Left lung (tissue), 10 donors: ENCODE measurements around the gene GRIK2. TPM values are rescaled to one million over a fixed set of nuclear protein-coding genes. Genes with fewer than 3 reads are reported as not detected.

Experiments used
- ATAC-seq: fragments of 200-7000 bp; cut with Tn5 transposase; one replicate; pipeline ENCODE4 v1.9.1; 2020; ENCODE audit warnings: moderate library complexity
- DNase-seq, 4 donors: peaks; one replicate each; pipeline ENCODE4 v3.0.0-alpha.2; 2013 to 2020
- H3K27ac ChIP-seq, 2 donors: fragments of 200-600 bp; sonication (generic) in 1 of 2; one replicate each; pipeline versions ENCODE4 v1.5.0 to v1.8.0; 2020 to 2021
- H3K27me3 ChIP-seq, 2 donors: fragments of 200-600 bp; sonication (generic) in 1 of 2; one replicate each; pipeline versions ENCODE4 v1.5.0 to v1.8.0; 2020 to 2021
- H3K36me3 ChIP-seq, 2 donors: fragments of 200-600 bp; sonication (generic) in 1 of 2; one replicate each; pipeline versions ENCODE4 v1.5.0 to v1.8.0; 2020 to 2021
- H3K4me1 ChIP-seq, 2 donors: fragments of 200-600 bp; one replicate each; pipeline ENCODE4 v1.8.0; 2021
- H3K4me3 ChIP-seq, 2 donors: fragments of 200-600 bp; sonication (generic) in 1 of 2; one replicate each; pipeline versions ENCODE4 v1.5.0 to v1.8.0; 2020 to 2021; ENCODE audit warnings: mild to moderate bottlenecking in 1 of 2
- H3K9me3 ChIP-seq, 2 donors: fragments of 200-600 bp; sonication (generic) in 1 of 2; one replicate each; pipeline versions ENCODE4 v1.5.0 to v1.8.0; 2020 to 2021
- intact Hi-C, 2 donors: fragments of 100-400 bp; cut with DNase I; formaldehyde crosslinking; loops; one replicate each; pipeline versions ENCODE4 v1.11.2 to v1.14.2; 2022
- polyA plus RNA-seq, 6 donors: library from polyadenylated mRNA; unstranded; fragments of 120-200 nt; gene quantifications; one replicate each; pipeline ENCODE4 v1.2.1, GENCODE V29; 2013; ENCODE audit not compliant: insufficient read length in 6 of 6
- total RNA-seq, 2 donors: library from RNA; stranded (reverse); fragmentation: NEBNext Ultra II Directional; extraction: Animal tissue kit (Norgen Biotek cat#: 25700); gene quantifications; one replicate each; pipeline ENCODE4 v1.2.1, GENCODE V29; 2021
- TF ChIP-seq, protein P1 (sequence below), 2 donors: fragments of 200-600 bp; sonication (generic) in 1 of 2; IDR thresholded peaks; one replicate each; pipeline versions ENCODE4 v1.5.0 to v1.8.0; 2021; ENCODE audit warnings: antibody characterized with exemption in 2 of 2
- donor health status: DM: no; HTN: yes; CAD: no.
- donor health status: DM: no; HTN: no; CAD: no.

The GRIK2 gene
- total and polyA plus RNA-seq, 8 donors = 0.24 to 0.98 (median 0.67) TPM

DNA sequence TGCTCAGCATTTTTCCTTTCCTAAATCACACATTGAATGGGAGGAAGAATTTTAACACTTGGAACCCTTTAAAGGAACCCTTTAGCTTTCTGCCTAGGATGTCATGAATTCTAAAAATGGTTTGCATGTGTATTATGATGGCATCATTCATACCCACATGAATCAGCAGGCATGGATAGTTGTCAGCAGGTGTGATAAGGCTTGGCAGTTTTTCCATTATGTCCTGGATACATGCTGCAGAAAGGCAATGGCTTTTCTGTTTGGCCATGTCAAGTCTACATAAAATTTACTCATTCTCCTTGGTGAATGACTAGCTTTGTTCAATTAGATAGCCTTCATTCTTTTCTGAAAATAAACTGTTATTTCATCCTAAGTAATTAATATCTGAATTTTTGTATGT lies 353.7 kb downstream of the GRIK2 start:
- Histone ChIP-seq H3K4me3 (no peak overlapping the region), H3K4me1 (no peaks in the 10 kb centered on the region), H3K27ac (no peak overlapping the region), H3K27me3 (no peaks in the 10 kb centered on the region), H3K36me3 (no peaks in the 10 kb centered on the region), H3K9me3 (peaks cover 0 to 3% of the 10 kb centered on the region in 2 donors)
- intact Hi-C loops = no loop called here
- TF ChIP-seq, protein P1, sequence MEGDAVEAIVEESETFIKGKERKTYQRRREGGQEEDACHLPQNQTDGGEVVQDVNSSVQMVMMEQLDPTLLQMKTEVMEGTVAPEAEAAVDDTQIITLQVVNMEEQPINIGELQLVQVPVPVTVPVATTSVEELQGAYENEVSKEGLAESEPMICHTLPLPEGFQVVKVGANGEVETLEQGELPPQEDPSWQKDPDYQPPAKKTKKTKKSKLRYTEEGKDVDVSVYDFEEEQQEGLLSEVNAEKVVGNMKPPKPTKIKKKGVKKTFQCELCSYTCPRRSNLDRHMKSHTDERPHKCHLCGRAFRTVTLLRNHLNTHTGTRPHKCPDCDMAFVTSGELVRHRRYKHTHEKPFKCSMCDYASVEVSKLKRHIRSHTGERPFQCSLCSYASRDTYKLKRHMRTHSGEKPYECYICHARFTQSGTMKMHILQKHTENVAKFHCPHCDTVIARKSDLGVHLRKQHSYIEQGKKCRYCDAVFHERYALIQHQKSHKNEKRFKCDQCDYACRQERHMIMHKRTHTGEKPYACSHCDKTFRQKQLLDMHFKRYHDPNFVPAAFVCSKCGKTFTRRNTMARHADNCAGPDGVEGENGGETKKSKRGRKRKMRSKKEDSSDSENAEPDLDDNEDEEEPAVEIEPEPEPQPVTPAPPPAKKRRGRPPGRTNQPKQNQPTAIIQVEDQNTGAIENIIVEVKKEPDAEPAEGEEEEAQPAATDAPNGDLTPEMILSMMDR (IDR thresholded peaks at IDR 0.05) = no peak
- ATAC-seq (no peak), DNase-seq (no peak)

DNA sequence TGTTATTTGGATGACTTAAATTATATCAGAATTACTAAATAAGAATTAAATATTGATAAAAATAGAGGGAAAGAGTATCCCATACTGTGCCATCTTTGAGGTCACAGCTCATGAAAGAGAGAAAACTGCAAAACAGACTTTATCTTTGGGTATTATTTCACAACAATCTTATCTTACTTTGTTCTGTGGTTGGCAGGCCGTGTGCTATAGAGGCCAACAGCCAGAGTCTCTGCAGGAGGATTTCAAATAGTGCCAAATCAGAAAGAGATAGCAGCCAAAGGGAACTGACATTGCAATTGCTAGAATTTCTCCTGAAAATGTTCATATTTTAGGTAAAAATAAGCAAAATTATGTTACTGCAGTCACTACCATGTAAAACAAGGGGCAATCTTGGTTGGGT lies 354.2 kb downstream of the GRIK2 start:
- ATAC-seq (no peak), DNase-seq (no peak)
- intact Hi-C loops = no loop called here
- Histone ChIP-seq H3K9me3 (peaks cover 0 to 3% of the 10 kb centered on the region in 2 donors), H3K27ac (no peak overlapping the region), H3K4me3 (no peak overlapping the region), H3K27me3 (no peaks in the 10 kb centered on the region), H3K4me1 (no peaks in the 10 kb centered on the region), H3K36me3 (no peaks in the 10 kb centered on the region)
- TF ChIP-seq, protein P1 (IDR thresholded peaks at IDR 0.05) = no peak

DNA sequence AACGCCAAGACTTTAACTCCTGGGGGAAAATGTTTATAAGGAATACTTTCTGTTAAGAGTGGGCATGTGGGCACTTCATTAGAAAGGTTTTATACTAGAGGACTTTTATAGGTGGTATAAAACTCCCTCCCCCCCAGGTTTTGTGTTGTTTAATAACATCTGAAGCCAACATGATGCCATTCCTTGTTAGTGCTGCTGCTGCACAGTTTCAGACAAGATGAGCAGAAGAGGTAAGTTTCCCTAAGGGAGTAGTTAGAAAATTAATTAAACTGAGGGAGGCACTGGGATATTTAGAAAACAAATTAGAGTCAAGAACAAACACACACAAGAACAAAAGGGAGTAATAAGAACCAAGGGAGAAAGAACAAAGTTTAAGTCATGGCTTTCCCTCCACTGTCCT lies 362.4 kb downstream of the GRIK2 start:
- no peak for DNase-seq
- H3K27me3 ChIP-seq = no peaks in the 10 kb centered on the region
- no peak overlapping the region for H3K27ac ChIP-seq
- TF ChIP-seq, protein P1 (IDR thresholded peaks at IDR 0.05) = no peak
- intact Hi-C loops = no loop called here
- ATAC-seq = no peak
- no peak overlapping the region for H3K4me3 ChIP-seq
- peaks cover 0 to 2% of the 10 kb centered on the region in 2 donors for H3K9me3 ChIP-seq
- H3K36me3 ChIP-seq = no peaks in the 10 kb centered on the region
- peaks cover 0 to 3% of the 10 kb centered on the region in 2 donors for H3K4me1 ChIP-seq

DNA sequence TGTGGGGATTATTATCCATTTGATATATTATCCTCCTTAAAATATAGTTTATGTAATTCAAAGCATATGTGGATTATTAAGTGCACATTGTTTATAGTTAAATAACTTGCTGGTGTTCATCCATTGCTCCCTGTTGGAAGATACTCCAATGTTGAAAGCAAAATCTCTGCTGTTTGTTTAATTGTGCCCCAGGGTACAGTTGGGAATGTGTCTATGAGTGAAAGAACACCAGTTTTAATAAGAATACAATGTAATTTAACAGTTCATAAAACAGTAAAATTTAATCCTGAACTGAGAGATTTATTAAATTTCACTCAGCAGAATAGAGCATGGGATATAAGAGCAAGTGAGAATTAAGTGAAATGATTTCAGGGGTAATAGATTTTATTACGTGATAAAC lies 364.9 kb downstream of the GRIK2 start:
- intact Hi-C loops = no loop called here
- H3K36me3 ChIP-seq = no peaks in the 10 kb centered on the region
- TF ChIP-seq, protein P1 (IDR thresholded peaks at IDR 0.05) = no peak
- no peak overlapping the region for H3K27ac ChIP-seq
- H3K4me3 ChIP-seq = no peak overlapping the region
- ATAC-seq = no peak
- H3K4me1 ChIP-seq = peaks cover 0 to 3% of the 10 kb centered on the region in 2 donors
- DNase-seq = no peak
- no peaks in the 10 kb centered on the region for H3K27me3 ChIP-seq
- no peaks in the 10 kb centered on the region for H3K9me3 ChIP-seq

DNA sequence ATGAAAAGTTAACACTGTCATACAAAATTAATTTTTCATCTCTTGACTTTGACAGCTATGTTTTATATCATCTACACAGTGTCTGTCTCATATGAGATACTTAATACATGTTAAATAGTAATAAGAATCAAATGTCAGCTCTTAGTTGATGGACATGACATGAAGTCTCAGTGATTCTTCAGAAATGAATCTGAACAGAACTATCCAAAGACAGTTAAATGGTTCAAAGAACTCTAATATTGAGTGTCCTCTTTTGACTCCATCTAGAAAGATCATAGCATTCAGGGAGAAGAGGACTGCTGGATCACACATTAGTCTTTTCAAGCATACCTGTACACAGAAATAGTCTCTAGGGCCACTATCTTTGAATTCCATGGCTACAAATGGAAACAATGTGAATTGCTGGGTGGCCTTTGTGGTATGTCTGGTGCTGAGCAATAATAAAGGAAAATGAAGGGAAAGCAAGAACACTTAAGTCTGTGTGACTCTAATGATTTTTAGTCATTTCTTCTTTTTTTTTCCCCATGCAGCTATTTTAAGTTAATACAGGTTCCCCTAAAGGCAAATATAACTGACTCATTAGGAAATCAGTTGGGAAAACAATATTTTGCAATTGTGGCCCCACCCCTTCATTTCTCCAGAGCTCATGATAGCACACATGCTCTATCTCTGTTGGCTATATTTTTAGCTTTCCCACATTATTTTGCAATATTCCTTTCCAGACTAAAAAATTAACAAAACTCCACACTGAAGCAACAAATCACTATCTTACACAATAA lies 367.5 kb downstream of the GRIK2 start:
- Histone ChIP-seq H3K36me3 (no peaks in the 10 kb centered on the region), H3K9me3 (no peaks in the 10 kb centered on the region), H3K27ac (no peak overlapping the region), H3K4me3 (no peak overlapping the region), H3K27me3 (no peaks in the 10 kb centered on the region), H3K4me1 (peaks cover 0 to 3% of the 10 kb centered on the region in 2 donors)
- no peak for DNase-seq
- TF ChIP-seq, protein P1 (IDR thresholded peaks at IDR 0.05) = no peak
- peak; percentile 72 for ATAC-seq
- intact Hi-C loops = no loop called here
